ENCODE measurements around the gene MAP4K3.
"Not testable (repeated sequence)": the region's sequence is repeated elsewhere in the genome, so short reads cannot be mapped to it uniquely, and the experiment has no call there.

MAP4K3 gene

GRCh38 chr2:39244241-39244862 lies 192.7 kb downstream of the MAP4K3 start:
- H3K4me3 ChIP-seq (ENCODE audit: low read length); H3K4me2 ChIP-seq (ENCODE audit: low read length); H3K27me3 ChIP-seq (ENCODE audit: insufficient read depth, low read length, poor library complexity); H3K9ac ChIP-seq (ENCODE audit: low read length); H3K27ac ChIP-seq (ENCODE audit: low read depth, low read length); H3K18ac ChIP-seq (ENCODE audit: low read length); H3K4ac ChIP-seq (ENCODE audit: low read depth, low read length); H3K36me3 ChIP-seq (ENCODE audit: control insufficient read depth, insufficient read depth, low read length); H3K23ac ChIP-seq (ENCODE audit: low read length); H3K56ac ChIP-seq (ENCODE audit: low read length); H4K8ac ChIP-seq (ENCODE audit: low read depth, low read length); H2BK15ac ChIP-seq (replicated peaks; ENCODE audit: low read depth); H3K4me1 ChIP-seq (ENCODE audit: control insufficient read depth, low read depth, low read length); H2AK5ac ChIP-seq (ENCODE audit: low read length); DNase-seq; H4K5ac ChIP-seq (ENCODE audit: low read length); H2BK5ac ChIP-seq (ENCODE audit: low read length); H2BK120ac ChIP-seq (ENCODE audit: low read depth, low read length); H3K79me2 ChIP-seq (ENCODE audit: control insufficient read depth, insufficient read depth, low read length); H3K79me1 ChIP-seq (ENCODE audit: low read length): not testable (repeated sequence)
- WGBS (ENCODE audit: extremely low coverage, insufficient coverage, low lambda C conversion rate), result no CpG with 5 or more reads among the region's 39 CpGs

DNA sequence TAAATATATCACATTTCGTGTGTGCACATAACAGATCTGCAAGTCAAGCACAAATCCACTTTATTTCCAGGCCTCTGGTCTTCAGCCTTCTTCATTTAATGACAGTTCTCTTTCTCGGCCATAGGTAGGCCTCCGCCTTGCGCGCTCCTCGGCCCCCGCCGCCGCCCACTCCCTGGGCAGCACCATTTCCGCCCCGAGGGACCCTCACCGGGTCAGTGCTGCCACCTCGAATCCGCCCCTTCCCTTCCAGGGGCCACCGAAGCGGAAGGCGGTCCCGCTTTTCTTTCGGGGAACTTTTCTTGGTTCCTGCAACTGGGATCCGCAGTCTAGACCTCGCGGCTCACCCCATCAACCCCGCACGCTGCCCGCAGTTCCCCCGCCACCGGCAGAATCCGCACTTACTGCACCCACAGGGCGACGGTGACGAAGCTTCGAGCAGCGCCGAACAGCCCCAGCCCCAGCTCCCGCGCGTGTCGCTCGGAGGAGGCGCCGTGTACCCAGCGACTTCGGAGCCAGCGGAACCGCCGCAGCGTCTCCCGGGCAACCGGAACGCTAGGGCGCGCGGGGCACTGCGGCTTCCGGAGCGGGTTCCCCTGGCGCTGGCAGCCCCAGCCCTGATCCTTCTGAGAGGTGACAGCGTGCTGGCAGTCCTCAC lies 193.5 kb downstream of the MAP4K3 start, which contains the start of gene CDKL4:
CDKL4 (minus strand) TSS at position 502 of the 655 bp plus-strand sequence.
- WGBS (ENCODE audit: extremely low coverage, insufficient coverage, low lambda C conversion rate), result no CpG with 5 or more reads among the region's 58 CpGs
- no peak within 1 kb of the TSS for H3K4ac ChIP-seq (ENCODE audit: low read depth, low read length)
- no peak within 1 kb of the TSS for H3K18ac ChIP-seq (ENCODE audit: low read length)
- DNase-seq, result no peak
- H2BK15ac ChIP-seq (replicated peaks; ENCODE audit: low read depth), result no peak within 1 kb of the TSS
- no peak within 1 kb of the TSS for H3K23ac ChIP-seq (ENCODE audit: low read length)
- no peak within 1 kb of the TSS for H4K5ac ChIP-seq (ENCODE audit: low read length)
- H3K56ac ChIP-seq (ENCODE audit: low read length), result no peak within 1 kb of the TSS
- H3K36me3 ChIP-seq (ENCODE audit: control insufficient read depth, insufficient read depth, low read length), result no peaks in the 10 kb centered on the region
- no peak within 1 kb of the TSS for H3K9ac ChIP-seq (ENCODE audit: low read length)
- no peak within 1 kb of the TSS for H4K8ac ChIP-seq (ENCODE audit: low read depth, low read length)
- H3K4me3 ChIP-seq (ENCODE audit: low read length), result no peak within 1 kb of the TSS
- H3K4me1 ChIP-seq (ENCODE audit: control insufficient read depth, low read depth, low read length), result no peaks in the 10 kb centered on the region
- no peak within 1 kb of the TSS for H3K27ac ChIP-seq (ENCODE audit: low read depth, low read length)
- H2AK5ac ChIP-seq (ENCODE audit: low read length), result no peak within 1 kb of the TSS
- no peak within 1 kb of the TSS for H2BK5ac ChIP-seq (ENCODE audit: low read length)
- no peak within 1 kb of the TSS for H3K4me2 ChIP-seq (ENCODE audit: low read length)
- no peak within 1 kb of the TSS for H2BK120ac ChIP-seq (ENCODE audit: low read depth, low read length)
- H3K27me3 ChIP-seq (ENCODE audit: insufficient read depth, low read length, poor library complexity), result no peaks in the 10 kb centered on the region
- H3K79me2 ChIP-seq (ENCODE audit: control insufficient read depth, insufficient read depth, low read length), result no peaks in the 10 kb centered on the region
- no peaks in the 10 kb centered on the region for H3K79me1 ChIP-seq (ENCODE audit: low read length)

DNA sequence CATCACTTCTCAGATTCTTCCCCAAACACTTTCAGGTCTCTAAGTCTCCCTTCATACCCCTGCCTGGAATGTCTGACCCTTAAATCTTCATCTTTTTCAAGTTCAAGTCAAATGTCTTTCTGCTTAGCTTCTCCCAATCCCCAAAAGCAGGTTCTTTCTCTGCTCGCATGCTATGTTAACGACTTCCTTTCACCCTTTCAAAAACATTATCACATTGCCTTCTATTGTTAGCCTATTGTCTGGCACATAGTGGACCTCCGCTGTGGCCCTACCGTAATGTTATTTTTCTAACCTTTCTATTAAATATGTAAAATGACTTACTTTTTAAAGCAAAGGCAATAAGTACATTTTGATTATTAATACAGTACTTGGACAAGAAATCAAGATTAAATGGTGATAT lies 195.5 kb downstream of the MAP4K3 start:
- Histone ChIP-seq H4K5ac (ENCODE audit: low read length) (no peak overlapping the region), H3K4me3 (ENCODE audit: low read length) (no peak overlapping the region)
- WGBS (ENCODE audit: extremely low coverage, insufficient coverage, low lambda C conversion rate), result no CpG with 5 or more reads among the region's 4 CpGs

DNA sequence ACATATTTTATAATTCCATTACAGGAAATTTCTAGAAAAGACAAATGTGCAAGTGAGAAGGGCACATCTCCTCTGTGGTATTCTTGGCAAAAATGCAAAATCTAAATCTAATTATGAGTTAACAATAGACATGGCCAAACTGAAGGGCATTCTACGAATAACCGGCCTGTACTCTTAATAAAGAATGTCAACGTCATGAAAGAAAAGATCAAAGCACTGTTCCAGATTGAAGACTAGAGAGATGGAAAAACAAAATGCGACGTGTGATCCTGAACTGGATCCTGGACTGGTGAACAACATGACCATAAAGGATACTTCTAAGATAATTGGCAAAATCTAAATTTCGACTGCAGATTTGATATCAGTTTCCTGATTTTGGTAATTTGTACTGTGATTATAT lies 196.3 kb downstream of the MAP4K3 start:
- H3K36me3 ChIP-seq (ENCODE audit: control insufficient read depth, insufficient read depth, low read length), result no peaks in the 10 kb centered on the region
- H2BK120ac ChIP-seq (ENCODE audit: low read depth, low read length), result no peak overlapping the region
- no peaks in the 10 kb centered on the region for H3K79me1 ChIP-seq (ENCODE audit: low read length)
- H3K56ac ChIP-seq (ENCODE audit: low read length), result no peak overlapping the region
- H3K18ac ChIP-seq (ENCODE audit: low read length), result no peak overlapping the region
- no peak overlapping the region for H4K5ac ChIP-seq (ENCODE audit: low read length)
- H4K8ac ChIP-seq (ENCODE audit: low read depth, low read length), result no peak overlapping the region
- no peak overlapping the region for H3K4me2 ChIP-seq (ENCODE audit: low read length)
- no CpG with 5 or more reads among the region's 6 CpGs for WGBS (ENCODE audit: extremely low coverage, insufficient coverage, low lambda C conversion rate)
- no peaks in the 10 kb centered on the region for H3K27me3 ChIP-seq (ENCODE audit: insufficient read depth, low read length, poor library complexity)
- H3K9ac ChIP-seq (ENCODE audit: low read length), result no peak overlapping the region
- H2BK15ac ChIP-seq (replicated peaks; ENCODE audit: low read depth), result no peak overlapping the region
- no peak overlapping the region for H3K4ac ChIP-seq (ENCODE audit: low read depth, low read length)
- no peak overlapping the region for H3K27ac ChIP-seq (ENCODE audit: low read depth, low read length)
- no peak overlapping the region for H3K4me3 ChIP-seq (ENCODE audit: low read length)
- H3K79me2 ChIP-seq (ENCODE audit: control insufficient read depth, insufficient read depth, low read length), result no peaks in the 10 kb centered on the region
- DNase-seq, result no peak
- no peak overlapping the region for H3K23ac ChIP-seq (ENCODE audit: low read length)
- H2AK5ac ChIP-seq (ENCODE audit: low read length), result no peak overlapping the region
- no peaks in the 10 kb centered on the region for H3K4me1 ChIP-seq (ENCODE audit: control insufficient read depth, low read depth, low read length)
- no peak overlapping the region for H2BK5ac ChIP-seq (ENCODE audit: low read length)

More for the DNA sequence above, 195.5 kb downstream of the MAP4K3 start:
- H2BK5ac ChIP-seq (ENCODE audit: low read length), result no peak overlapping the region
- H2AK5ac ChIP-seq (ENCODE audit: low read length), result no peak overlapping the region
- no peak overlapping the region for H3K56ac ChIP-seq (ENCODE audit: low read length)
- H3K23ac ChIP-seq (ENCODE audit: low read length), result no peak overlapping the region
- H3K79me1 ChIP-seq (ENCODE audit: low read length), result no peaks in the 10 kb centered on the region
- H3K9ac ChIP-seq (ENCODE audit: low read length), result no peak overlapping the region
- no peak overlapping the region for H2BK15ac ChIP-seq (replicated peaks; ENCODE audit: low read depth)
- no peak overlapping the region for H3K4ac ChIP-seq (ENCODE audit: low read depth, low read length)
- no peaks in the 10 kb centered on the region for H3K79me2 ChIP-seq (ENCODE audit: control insufficient read depth, insufficient read depth, low read length)
- H3K36me3 ChIP-seq (ENCODE audit: control insufficient read depth, insufficient read depth, low read length), result no peaks in the 10 kb centered on the region
- no peak overlapping the region for H3K18ac ChIP-seq (ENCODE audit: low read length)
- no peaks in the 10 kb centered on the region for H3K4me1 ChIP-seq (ENCODE audit: control insufficient read depth, low read depth, low read length)
- DNase-seq, result no peak
- H2BK120ac ChIP-seq (ENCODE audit: low read depth, low read length), result no peak overlapping the region
- H3K27me3 ChIP-seq (ENCODE audit: insufficient read depth, low read length, poor library complexity), result no peaks in the 10 kb centered on the region
- H3K27ac ChIP-seq (ENCODE audit: low read depth, low read length), result no peak overlapping the region
- H3K4me2 ChIP-seq (ENCODE audit: low read length), result no peak overlapping the region
- no peak overlapping the region for H4K8ac ChIP-seq (ENCODE audit: low read depth, low read length)

DNA sequence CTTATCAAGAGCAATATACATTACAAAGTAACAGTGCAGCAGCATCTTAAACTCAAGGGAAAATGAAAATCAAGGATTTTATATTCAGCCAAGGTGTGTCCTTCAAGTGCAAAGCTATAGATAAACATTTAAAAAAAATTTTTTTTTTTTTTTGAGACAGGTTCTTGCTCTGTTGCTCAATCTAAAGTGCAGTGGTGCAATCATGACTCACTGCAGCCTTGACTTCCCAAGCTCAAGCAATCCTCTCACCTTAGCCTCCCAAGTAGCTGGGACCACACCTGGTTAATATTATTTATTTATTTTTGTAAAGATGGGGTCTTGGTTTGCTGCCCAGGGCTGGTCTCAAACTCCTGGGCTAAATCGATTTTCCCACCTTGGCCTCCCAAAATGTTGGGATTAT lies 202.3 kb downstream of the MAP4K3 start:
- no peak for DNase-seq

GRCh38 chr2:39232141-39232540 lies 204.9 kb downstream of the MAP4K3 start:
- Histone ChIP-seq H3K27me3 (ENCODE audit: insufficient read depth, low read length, poor library complexity) (no peaks in the 10 kb centered on the region), H3K36me3 (ENCODE audit: control insufficient read depth, insufficient read depth, low read length) (no peaks in the 10 kb centered on the region), H3K56ac (ENCODE audit: low read length) (no peak overlapping the region), H3K27ac (ENCODE audit: low read depth, low read length) (no peak overlapping the region), H2BK5ac (ENCODE audit: low read length) (no peak overlapping the region), H3K4me1 (ENCODE audit: control insufficient read depth, low read depth, low read length) (no peaks in the 10 kb centered on the region), H3K4ac (ENCODE audit: low read depth, low read length) (no peak overlapping the region), H4K8ac (ENCODE audit: low read depth, low read length) (no peak overlapping the region), H2AK5ac (ENCODE audit: low read length) (no peak overlapping the region), H3K23ac (ENCODE audit: low read length) (no peak overlapping the region), H3K4me3 (ENCODE audit: low read length) (no peak overlapping the region), H2BK15ac (replicated peaks; ENCODE audit: low read depth) (no peak overlapping the region), H4K5ac (ENCODE audit: low read length) (no peak overlapping the region), H3K79me1 (ENCODE audit: low read length) (no peaks in the 10 kb centered on the region), H3K4me2 (ENCODE audit: low read length) (no peak overlapping the region), H3K18ac (ENCODE audit: low read length) (no peak overlapping the region), H2BK120ac (ENCODE audit: low read depth, low read length) (no peak overlapping the region), H3K9ac (ENCODE audit: low read length) (no peak overlapping the region), H3K79me2 (ENCODE audit: control insufficient read depth, insufficient read depth, low read length) (no peaks in the 10 kb centered on the region)
- DNase-seq, result no peak

More for the DNA sequence above, 202.3 kb downstream of the MAP4K3 start:
- no peaks in the 10 kb centered on the region for H3K27me3 ChIP-seq (ENCODE audit: insufficient read depth, low read length, poor library complexity)
- no peak overlapping the region for H3K4me3 ChIP-seq (ENCODE audit: low read length)
- H3K4ac ChIP-seq (ENCODE audit: low read depth, low read length), result no peak overlapping the region
- no peak overlapping the region for H3K56ac ChIP-seq (ENCODE audit: low read length)
- H4K8ac ChIP-seq (ENCODE audit: low read depth, low read length), result no peak overlapping the region
- H3K4me2 ChIP-seq (ENCODE audit: low read length), result no peak overlapping the region
- H3K9ac ChIP-seq (ENCODE audit: low read length), result no peak overlapping the region
- H3K36me3 ChIP-seq (ENCODE audit: control insufficient read depth, insufficient read depth, low read length), result no peaks in the 10 kb centered on the region
- no peak overlapping the region for H4K5ac ChIP-seq (ENCODE audit: low read length)
- H3K27ac ChIP-seq (ENCODE audit: low read depth, low read length), result no peak overlapping the region
- no peak overlapping the region for H2BK5ac ChIP-seq (ENCODE audit: low read length)
- no peak overlapping the region for H3K18ac ChIP-seq (ENCODE audit: low read length)
- WGBS (ENCODE audit: extremely low coverage, insufficient coverage, low lambda C conversion rate), result no CpG with 5 or more reads among the region's 1 CpG
- H3K4me1 ChIP-seq (ENCODE audit: control insufficient read depth, low read depth, low read length), result no peaks in the 10 kb centered on the region
- H2AK5ac ChIP-seq (ENCODE audit: low read length), result no peak overlapping the region
- no peak overlapping the region for H2BK120ac ChIP-seq (ENCODE audit: low read depth, low read length)
- no peaks in the 10 kb centered on the region for H3K79me2 ChIP-seq (ENCODE audit: control insufficient read depth, insufficient read depth, low read length)
- H3K23ac ChIP-seq (ENCODE audit: low read length), result no peak overlapping the region
- no peaks in the 10 kb centered on the region for H3K79me1 ChIP-seq (ENCODE audit: low read length)
- H2BK15ac ChIP-seq (replicated peaks; ENCODE audit: low read depth), result no peak overlapping the region
